ENCODE data around the gene SEC61B.
A peak's percentile ranks its signal among the peaks of the same experiment; 100 is the strongest.

The SEC61B gene

DNA sequence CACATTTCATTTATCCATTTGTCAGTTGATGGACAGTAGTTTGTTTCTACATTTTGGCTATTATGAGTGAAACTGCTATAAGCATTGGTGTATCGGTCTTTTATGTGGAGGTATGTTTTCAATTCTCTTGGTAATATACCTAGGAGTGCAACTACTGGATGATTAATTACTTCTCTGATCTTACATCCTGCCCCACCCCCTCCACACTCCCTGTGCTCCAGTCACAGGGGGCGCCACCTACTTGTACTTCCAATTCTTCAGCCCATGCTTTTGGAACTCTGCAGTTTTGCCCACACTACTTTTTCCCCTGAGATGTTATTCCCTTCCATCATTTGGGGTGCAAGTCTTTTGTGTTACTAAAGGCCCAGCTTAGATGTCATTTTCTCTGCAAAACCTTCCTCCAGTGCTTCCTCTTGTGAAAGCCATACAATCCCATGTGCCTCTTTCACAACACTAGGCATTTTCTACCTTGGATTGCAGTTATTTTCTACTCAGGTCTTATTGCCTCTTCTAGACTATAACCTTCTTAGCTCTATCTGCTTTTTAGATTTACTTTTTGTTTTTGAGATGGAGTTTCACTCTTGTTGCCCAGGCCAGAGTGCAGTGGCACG is 42.1 kb downstream of the SEC61B start:
- no peak for DNase-seq (ENCODE audit: low spot score)
- TF ChIP-seq, protein P1, sequence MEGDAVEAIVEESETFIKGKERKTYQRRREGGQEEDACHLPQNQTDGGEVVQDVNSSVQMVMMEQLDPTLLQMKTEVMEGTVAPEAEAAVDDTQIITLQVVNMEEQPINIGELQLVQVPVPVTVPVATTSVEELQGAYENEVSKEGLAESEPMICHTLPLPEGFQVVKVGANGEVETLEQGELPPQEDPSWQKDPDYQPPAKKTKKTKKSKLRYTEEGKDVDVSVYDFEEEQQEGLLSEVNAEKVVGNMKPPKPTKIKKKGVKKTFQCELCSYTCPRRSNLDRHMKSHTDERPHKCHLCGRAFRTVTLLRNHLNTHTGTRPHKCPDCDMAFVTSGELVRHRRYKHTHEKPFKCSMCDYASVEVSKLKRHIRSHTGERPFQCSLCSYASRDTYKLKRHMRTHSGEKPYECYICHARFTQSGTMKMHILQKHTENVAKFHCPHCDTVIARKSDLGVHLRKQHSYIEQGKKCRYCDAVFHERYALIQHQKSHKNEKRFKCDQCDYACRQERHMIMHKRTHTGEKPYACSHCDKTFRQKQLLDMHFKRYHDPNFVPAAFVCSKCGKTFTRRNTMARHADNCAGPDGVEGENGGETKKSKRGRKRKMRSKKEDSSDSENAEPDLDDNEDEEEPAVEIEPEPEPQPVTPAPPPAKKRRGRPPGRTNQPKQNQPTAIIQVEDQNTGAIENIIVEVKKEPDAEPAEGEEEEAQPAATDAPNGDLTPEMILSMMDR (IDR thresholded peaks at IDR 0.05; ENCODE audit: extremely low read depth, missing control alignments) = no peak

DNA sequence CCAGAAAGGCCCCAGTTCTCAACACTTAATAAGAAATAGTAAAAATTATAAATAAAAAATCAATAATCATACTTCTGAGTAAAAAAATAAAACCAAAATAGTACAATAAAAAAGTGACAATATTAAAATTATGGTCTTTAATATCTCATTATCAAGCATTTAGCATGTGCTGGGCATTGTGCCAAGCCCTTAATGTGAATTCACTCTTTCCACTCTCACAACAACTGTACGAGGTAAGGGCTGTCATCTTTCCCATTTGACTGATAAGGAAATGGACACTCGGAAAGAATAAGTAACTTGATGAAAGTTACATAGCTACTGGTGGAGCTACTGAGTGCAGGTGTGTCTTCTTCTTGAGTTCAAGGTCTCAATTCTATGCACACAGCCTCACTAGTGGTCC is 43.6 kb downstream of the SEC61B start:
- DNase-seq (ENCODE audit: low spot score) = no peak
- TF ChIP-seq, protein P1 (IDR thresholded peaks at IDR 0.05; ENCODE audit: extremely low read depth, missing control alignments) = no peak

DNA sequence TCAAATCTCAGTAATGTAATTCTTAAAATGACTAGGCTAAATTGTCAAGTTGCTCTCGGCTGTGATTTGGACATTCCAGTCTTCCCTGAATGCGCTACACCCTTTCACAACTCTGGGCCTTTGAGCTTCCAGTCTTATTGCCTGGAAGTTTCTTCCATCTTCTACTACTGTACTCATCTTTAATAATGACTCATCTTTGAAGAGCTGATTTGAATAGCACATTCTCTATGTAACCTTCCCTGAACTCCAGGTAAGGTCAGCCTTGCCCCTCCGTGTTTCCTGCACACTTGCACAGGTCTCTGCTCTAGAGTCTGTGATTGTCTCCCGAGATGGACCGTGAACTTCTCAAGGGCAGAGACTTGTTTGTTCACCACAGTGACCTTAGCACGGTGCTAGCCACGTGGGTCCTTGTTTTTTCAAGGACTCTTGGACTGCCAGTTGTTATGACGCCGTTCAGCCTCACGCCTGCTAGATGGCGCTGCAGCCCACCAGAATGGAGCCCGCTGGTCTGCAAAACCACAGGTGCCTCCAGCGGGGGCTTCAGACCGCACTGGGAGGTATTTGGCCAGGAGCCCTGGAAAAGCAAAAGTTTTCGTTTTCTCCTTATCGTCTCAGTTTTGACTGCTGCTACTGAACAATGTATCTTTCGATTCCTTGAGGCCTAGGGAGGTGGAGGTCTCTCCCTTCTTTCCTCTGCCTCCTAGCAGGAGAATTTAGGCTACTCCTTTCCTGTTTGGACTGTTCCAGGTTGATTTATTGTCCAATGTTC is 44.4 kb downstream of the SEC61B start:
- TF ChIP-seq, protein P1 (IDR thresholded peaks at IDR 0.05; ENCODE audit: extremely low read depth, missing control alignments) = peak; percentile 76
- DNase-seq (ENCODE audit: low spot score) = peak; percentile 56

DNA sequence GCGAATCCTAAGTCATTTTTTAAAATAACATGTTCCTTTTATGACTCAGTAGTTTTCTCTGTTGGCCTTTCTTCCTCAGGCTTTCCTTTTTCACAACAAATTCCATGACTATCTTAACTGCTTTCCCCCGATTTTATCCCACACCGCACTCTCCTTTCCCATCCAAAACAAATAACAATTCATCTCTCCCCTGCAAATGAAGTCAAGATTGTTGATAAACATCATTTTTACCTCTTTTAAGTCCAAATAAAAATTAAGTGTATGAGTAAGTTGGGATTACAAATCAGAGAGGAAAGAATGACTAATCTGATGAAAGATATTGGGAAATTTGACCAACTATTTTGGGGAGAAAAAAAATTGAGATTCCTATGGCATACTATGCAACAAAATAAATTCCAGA is 47.3 kb downstream of the SEC61B start:
- TF ChIP-seq, protein P1 (IDR thresholded peaks at IDR 0.05; ENCODE audit: extremely low read depth, missing control alignments) = no peak
- DNase-seq (ENCODE audit: low spot score) = no peak

DNA sequence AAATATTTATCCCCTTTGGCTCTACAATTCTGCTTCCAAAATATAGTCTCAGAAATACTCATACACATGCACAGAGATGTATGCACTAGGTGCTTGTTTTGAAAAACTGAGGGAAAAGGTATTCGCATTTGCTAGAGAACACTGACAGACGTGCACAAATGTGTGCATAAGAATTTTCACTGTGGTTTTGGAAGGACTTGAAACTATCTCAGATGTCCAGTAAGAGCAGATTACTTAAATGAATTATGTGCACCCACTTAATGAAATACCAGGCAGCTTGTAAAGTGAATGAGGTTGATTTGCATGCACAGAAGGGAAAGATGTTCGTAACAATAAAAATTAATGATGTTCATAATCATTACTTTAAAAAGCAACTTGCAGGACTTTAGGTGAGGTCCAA is 48.4 kb downstream of the SEC61B start:
- DNase-seq (ENCODE audit: low spot score) = no peak
- TF ChIP-seq, protein P1 (IDR thresholded peaks at IDR 0.05; ENCODE audit: extremely low read depth, missing control alignments) = no peak

DNA sequence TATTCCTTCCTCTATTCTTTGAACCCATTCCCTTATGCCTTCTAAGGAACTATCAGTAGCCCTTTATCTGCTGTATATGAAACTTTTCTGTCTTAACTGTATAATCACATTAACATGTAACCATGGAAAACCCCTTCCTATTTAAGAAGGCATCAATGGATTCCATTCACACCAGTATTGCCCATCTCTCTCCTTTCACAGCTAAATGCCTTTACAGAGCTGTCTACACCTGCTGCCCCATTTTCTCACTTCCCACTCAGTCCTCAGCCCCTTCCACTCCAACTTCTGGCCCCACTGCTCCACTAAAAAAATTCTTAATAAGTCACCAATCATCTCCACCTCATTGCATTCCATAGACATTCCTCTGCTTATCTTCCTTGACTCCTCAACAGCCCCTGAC is 50.8 kb downstream of the SEC61B start:
- TF ChIP-seq, protein P1 (IDR thresholded peaks at IDR 0.05; ENCODE audit: extremely low read depth, missing control alignments) = no peak
- no peak for DNase-seq (ENCODE audit: low spot score)

DNA sequence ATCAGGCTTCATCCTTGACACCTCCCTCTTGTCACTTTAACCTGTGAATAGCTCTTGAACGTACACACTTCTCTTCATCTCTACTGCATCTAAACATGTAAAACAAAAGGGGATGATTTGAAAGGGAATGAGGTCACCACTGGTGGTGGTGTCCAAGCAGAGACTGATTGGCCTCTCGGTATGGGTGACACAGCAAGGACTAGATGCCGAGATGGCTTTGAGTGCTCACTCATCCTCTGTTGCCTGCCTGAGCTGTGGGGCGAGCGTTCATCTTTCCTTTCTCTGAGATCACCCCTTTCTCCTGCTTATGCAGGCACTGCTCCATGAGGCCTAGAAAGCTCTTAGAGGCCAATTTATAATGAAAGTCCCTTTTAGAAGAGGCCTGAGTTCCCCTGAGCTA is 51.9 kb downstream of the SEC61B start:
- TF ChIP-seq, protein P1 (IDR thresholded peaks at IDR 0.05; ENCODE audit: extremely low read depth, missing control alignments) = no peak
- DNase-seq (ENCODE audit: low spot score) = no peak

Measured in GM20000 (cell line).